NCI-H345 (cell line): ENCODE data around the gene ISG20L2.
A peak's percentile ranks its signal among the peaks of the same experiment; 100 is the strongest.

Experiments used
- DNase-seq: peaks from one replicate; lab custom pipeline; 2025; lab: John Stamatoyannopoulos, UW

Gene ISG20L2

DNA sequence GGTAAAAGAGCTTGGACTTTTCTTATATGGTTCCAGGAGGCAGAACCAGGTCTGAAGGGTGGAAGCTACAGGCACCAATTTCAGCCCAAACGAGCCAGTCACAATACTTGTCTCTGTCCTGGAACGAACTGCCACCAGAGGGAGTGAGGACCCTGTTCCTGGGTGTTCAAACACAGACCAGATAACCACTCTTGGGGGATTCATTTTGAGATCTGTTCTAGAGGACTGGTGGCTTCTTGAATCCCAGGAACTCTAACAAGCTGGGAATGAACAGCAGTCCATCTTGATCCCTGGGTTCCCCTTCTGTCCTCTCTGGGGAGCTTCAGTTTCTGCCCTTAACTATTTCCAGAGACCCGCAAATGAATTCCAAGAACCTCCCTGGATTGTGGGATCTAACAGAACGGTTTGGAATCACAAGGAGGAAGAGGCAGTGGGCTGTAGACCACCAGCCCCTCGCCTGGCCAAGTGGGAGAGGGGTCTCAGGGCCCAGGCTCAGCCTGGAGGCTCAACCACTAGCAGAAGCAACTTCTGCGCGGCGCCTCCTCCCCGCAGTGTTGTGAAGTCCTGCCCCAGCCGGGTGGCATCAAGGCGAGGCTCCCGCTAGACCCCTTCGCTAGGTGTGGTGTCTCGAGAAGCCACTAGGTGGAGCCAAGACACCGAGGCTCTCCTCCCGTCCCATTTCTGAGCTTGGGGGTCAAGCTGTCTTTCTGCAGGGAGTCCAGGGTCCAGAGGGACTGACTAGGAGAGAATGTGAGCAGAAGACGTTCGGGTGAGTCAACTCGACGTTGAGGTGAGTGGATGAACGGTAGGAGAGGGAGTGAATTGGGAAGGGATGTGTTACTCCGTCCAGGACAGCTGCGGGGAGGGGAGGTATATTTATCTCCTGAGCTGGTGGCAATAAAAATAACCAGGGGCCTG, 39.3 kb downstream of the ISG20L2 start:
- peak; percentile 79 for DNase-seq

DNA sequence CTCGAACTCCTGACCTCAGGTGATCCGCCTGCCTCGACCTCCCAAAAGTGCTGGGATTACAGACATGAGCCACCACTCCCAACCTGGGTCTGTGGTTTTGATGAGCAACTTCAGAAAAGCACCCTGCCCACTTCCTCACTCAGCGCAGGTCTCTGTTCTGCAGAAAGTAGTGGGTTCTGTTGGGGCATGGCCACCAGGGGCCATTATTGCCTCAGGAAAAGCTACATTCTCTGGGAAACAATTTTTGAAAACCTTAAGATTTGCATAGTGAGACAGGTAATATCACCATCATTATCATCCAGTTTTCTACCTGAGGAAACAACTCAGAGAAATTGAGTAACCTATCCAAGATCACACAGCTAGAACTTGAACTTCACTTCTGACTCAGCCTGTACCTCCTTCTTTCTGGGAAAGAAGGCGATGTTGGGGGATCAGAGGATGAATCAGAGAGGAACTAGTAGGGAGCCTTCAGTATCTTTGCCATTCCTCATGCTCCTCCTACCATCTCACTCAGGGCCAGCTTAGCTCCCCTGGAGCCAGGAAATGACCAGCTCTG, 44.3 kb downstream of the ISG20L2 start:
- DNase-seq, result no peak

DNA sequence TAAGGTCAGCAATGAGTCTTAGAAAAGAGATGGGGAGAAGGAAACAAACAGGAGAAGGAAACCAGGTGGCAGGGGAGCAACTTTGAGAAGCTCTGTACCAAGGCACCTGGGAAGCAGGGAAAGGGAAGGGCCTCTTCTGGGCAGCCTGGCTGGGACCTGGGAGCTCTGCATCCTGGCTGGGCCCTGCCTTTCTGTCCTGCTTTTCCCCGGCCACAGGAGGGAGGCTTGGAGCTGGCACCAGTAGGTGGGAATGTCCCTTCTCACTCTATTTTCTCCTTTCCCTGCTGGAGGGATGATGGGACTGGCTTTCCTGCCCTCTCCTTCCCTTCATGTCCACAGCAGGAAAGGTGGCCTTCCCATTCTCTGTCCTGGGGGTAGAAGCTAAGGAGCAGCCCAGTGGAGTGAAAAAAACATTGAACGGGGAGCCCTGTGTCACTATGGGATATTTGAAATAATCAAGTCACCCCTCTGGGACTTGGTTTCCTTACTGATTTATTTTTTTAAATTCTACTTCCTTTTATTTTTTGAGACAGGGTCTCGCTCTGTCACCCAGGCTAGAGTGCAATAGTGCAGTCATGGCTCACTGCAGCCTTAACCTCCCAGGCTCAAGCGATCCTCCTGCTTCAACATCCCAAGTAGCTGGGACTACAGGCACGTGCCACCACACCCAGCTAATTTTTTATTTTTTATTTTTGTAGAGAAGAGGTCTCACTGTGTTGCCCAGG, 46.2 kb downstream of the ISG20L2 start:
- no peak for DNase-seq

DNA sequence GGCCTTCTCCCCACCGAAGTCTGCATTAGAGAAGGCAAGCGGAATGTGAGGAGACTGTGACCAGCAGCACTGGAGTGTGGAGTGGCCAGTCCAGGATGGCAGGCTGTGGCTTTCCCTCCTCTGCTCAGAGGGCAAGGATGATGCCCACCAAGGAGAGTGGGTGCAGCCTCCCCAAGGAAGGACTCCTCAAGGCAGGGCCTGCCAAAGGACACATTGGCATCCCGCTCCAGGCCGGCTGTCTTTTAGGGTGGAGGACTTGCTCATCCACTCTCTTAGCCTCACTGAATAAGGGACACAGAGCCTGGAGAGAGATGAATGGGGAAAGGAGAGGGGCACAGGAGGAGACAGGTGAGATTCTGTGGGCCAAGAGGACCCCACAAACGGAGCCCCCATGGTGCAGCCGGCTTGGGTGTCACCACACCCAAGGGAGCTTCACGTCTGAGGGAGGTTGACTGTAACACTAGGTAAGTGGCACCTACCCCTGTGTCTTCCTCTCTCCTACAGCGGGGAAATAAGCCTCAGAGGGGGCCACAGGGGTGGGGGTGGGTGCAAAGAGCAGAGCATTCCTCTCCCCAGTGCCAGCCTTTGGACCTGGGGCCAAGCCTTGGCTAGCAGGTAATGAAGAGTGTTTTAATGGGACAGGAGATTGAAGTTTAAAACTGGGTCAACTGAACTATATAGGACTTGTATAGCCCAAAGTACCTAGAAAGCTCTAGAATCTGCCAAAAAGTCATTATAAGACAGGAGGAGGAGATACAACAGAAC, 47.2 kb downstream of the ISG20L2 start:
- no peak for DNase-seq

DNA sequence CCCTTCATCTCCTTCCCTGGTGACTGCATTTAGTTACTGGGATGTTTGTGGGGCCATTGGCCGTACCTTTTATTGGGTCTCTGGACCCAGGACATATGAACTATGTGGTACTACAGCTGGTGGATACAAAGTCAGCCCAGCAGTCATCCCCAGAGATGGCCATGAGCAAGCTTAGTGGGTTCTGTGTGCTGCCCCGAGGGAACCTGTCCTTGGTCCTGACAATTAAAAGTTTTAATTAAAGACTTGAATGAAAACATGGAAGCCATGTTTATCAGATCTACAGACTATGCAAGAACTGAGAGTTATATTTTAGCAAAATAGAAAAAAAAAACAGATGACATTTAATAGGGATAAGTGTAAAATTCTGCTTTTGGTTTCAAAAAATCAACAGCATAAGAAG, 48.5 kb downstream of the ISG20L2 start:
- no peak for DNase-seq

DNA sequence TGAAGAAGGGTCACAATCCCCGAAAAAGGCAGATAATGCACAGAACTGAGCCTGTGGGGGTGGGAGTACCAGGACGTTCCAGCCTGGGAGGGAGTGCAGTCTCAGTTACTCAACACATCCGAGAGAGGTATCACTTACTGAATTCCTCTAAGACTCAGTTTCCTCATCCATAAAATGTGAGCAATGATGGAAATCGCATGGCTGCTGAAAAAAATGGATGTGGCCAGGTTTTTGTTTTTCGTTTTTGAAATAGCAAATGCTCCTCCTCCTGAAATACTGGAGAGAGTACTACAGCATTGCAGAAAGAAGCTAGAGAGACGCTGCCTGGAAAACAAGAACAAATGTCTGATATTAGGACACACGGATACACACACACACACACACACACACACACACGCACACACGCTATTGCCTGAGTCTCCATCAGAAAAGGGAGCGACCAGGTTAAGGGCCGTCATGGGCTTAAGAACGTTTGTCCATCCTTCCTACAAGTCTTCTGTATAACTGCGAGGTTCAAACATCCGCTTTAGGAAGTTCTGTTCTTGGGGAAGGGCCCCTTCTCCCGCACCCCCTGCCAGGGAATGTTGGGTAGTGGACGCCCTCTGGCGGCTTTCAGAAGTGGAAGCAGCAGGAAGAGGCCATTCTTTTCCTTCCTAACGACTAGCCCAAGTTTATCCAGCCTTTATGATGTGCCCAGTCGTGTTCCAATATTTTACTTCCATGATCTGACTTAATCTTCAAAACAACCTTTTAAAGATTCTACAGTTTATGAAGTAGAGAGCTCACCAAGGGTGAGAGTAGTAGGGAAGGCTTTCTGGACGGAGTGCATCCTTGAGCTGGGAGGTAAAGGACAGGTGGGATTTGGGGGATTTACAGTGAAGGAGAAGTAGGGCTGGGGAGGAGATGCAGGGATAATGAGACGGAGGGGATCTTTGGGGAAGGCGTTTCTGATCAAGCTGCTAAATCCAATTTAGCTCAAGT, 50.7 kb downstream of the ISG20L2 start:
- DNase-seq, result peak; percentile 51

DNA sequence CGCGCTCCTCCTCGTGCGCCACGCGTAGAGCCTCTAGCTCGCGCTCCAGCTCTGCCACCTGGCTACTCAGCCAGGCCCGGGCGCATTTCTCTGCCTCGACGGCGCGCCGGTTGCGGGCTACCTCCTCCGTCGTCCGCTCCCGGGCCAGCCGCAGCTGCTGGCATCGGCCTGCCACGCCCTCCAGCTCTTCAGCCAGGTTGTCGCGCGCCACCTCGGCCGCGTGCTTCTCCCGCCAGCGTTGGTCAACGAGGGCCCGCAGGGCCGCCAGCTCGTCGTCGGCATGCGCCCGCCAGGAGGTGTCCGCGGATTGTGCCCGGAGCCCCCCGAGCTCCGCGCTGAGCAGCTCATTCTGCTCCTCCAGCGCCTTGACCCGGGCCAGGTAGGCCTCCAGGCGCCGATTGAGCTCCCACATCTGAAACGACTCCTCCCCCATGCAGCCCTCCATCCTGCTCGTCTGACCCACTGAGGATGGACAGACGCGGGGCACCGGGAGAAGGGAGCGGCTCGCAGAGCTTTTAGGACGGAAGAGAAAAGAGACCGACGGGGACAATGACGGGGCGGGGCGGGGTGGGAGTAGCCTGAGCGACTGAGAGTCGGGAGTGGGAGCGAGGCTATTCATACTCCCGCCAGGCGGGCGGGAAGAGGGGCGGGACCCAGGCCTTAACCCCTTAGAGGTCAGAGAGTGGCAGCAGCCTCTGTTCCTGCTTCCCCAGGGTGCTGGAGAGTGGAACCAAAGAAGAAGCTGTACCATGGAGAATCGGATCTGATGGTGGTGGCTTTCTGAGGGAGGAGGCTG, 51.5 kb downstream of the ISG20L2 start, which contains the start of gene NES:
NES (minus strand) TSS at position 588 of the 796 bp plus-strand sequence; CDS start at position 445, 143 bp downstream.
- DNase-seq, result peak; percentile 36

DNA sequence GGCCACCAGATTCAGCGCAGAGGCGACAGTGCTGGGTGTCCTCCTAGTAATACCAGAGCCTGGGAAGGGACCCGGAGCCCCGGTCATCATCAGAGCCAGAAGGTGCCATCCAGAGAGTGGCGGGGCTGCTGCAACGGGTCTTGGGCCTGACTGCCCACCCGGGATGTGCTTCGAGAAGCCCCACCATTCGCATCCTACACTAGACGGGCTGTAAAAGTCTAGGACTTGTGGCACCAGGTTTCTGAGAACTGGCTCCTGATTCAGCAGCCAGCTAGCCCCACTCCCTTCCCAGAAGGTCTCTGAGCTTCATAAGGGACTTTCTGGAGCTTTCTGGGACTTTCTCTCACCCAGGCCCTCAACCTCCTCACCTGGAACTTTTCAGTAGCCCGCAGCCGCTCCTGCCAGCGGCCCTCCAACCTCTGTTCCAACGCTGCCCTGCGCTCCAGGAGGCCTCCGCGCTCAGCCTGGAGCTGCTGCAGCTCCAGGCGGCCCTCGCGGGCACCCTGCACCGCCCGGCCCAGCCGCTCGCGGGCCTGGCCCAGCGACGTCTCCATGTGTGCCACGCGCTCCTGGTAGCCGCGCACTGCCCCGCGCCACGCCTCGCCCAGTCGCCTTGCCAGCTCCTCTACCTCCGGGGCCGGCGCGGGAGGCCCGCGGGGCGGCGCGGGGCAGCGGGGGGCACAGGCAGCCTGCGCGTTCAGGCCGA, 52.3 kb downstream of the ISG20L2 start:
- DNase-seq, result no peak

DNA sequence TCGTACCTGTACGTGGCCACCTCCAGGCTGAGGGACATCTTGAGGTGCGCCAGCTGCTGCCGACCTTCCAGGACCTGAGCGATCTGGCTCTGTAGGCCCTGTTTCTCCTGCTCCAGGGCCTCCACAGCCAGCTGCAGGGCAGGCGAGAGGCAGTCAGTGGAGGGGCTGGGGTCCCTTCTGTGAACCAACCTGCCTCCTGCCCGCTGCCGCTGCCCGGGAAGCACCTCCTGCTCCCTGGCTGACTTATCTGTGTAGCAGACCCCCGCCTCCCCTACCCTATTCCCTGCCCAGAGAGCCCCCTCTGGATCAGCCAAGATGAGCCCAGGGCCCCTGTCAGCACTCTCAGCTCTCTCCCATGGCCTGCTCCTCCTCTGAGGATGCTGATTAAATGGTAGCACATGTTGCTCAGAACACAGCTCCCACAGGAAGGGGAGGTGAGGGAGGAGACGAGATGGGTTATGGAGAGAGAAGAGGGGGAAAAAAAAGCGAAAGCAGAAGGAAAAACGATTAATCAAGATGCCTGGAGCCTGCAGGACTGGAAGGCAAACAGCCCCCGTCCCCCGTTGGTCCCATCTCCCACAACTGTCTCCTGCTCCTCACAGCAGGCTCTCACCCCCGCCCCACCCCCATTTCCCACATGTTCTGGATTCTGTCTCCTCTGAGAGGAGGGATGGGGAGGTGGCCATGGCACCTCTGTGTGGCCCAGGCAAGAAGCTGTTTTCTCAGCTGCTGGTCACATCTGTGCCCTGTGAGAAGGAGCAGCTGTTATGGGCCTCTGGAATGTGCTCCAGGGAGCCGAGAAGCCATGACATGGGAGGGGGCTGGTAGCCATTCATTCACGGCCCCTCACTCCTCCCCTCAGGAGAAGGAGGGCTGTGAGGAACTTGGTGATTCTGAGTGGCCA, 53.1 kb downstream of the ISG20L2 start:
- no peak for DNase-seq

DNA sequence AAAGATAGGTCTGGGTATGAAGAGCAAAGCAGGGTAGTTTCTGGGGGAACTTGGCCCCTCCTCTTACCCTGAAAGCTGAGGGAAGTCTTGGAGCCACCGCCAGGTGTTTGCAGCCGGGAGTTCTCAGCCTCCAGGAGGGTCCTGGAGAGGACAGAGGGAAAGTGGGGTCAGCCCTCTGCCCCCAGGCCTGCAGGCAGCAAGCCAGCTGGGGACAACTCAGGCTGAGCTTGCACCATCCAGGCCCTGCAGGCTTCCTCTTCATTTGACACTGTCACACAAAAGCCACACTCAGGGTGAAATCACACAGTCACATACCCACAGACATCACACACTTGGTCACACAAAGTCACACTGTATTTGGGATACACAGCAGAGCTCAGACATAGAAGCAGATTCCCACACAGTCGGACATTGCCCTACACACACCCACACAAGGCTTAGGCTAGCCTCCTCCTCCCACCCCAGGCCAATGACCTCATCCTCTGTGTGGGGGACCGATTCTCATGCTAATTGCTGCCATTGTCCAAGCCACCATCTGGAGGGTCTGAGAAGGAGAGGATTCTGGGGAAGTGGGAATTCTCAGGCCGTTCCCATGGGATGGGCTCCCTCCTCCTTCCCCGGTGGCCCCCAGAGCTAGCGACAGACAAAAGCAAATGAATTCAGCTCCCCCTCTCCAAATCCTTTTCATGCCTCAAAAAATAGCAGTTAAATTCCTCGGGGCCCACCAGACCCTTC, 55.0 kb downstream of the ISG20L2 start:
- DNase-seq, result no peak
